GM12892 (cell line): Measurements from ENCODE around the gene PRR16.

Experiments used
- POLR2A ChIP-seq: IDR thresholded peaks from 2 replicates; pipeline ENCODE4 v1.6.1; 2011; ENCODE audit warnings: low read depth, low read length, control low read depth
- TAF1 ChIP-seq: IDR thresholded peaks from 2 replicates; pipeline ENCODE4 v1.6.1; 2011; ENCODE audit warnings: low read depth, mild to moderate bottlenecking, control low read depth, low read length, borderline replicate concordance

DNA sequence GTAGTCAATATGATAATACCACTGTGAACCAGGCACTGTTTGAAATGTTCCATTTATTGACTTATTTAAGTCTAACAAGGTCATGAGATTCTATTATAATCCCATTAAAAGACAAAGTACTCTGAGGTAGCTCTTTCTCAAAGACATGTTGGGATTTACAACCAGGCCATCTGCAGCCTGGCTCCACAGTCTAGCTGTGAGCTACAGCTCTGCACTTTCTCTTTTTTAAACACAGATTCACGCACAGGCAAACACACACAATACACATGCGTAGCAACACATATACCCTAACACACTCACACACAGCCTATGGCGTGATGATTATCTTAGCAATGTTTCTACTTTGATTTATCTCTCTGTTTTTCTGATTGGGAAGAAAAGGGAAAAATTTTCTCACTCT lies 174.3 kb downstream of the PRR16 start:
- TF ChIP-seq TAF1: no peak
- no peak for TF ChIP-seq POLR2A
